COLO668 (cell line): ENCODE measurements around the gene EPHA6.
"Not testable (repeated sequence)": the region's sequence is repeated elsewhere in the genome, so short reads cannot be mapped to it uniquely, and the experiment has no call there.

Experiments
- DNase-seq: peaks from one replicate; lab custom pipeline; 2025; ENCODE audit not compliant: unreplicated experiment; lab: John Stamatoyannopoulos, UW

The EPHA6 gene

GRCh38 chr3:97575742-97576141, 761.3 kb downstream of the EPHA6 start:
- DNase-seq, result no peak

GRCh38 chr3:97576221-97576620, 761.8 kb downstream of the EPHA6 start:
- DNase-seq, result no peak

- peak; percentile 53 for DNase-seq
These were observed 765.0 kb downstream of the EPHA6 start for GRCh38 chr3:97579365-97579764.

- DNase-seq, result no peak
These were observed 796.2 kb downstream of the EPHA6 start for GRCh38 chr3:97610626-97611025.

GRCh38 chr3:97612632-97613031, 798.2 kb downstream of the EPHA6 start:
- DNase-seq, result peak; percentile 11

GRCh38 chr3:97613139-97613538, 798.7 kb downstream of the EPHA6 start:
- DNase-seq, result peak; percentile 0

GRCh38 chr3:97620514-97620913, 806.1 kb downstream of the EPHA6 start:
- DNase-seq, result not testable (repeated sequence)

- DNase-seq, result no peak
These were observed 822.1 kb downstream of the EPHA6 start for GRCh38 chr3:97636465-97636864.

- no peak for DNase-seq
These were observed 832.5 kb downstream of the EPHA6 start for GRCh38 chr3:97646932-97647331.

- DNase-seq, result no peak
These were observed 833.1 kb downstream of the EPHA6 start for GRCh38 chr3:97647441-97647982.

GRCh38 chr3:97655971-97656370, 841.6 kb downstream of the EPHA6 start:
- DNase-seq, result no peak

- DNase-seq, result no peak
These were observed 842.2 kb downstream of the EPHA6 start for GRCh38 chr3:97656638-97657037.

GRCh38 chr3:97658668-97659285, 844.4 kb downstream of the EPHA6 start:
- DNase-seq, result no peak

- DNase-seq, result no peak
These were observed 847.9 kb downstream of the EPHA6 start for GRCh38 chr3:97662264-97662663.

GRCh38 chr3:97662762-97663161, 848.4 kb downstream of the EPHA6 start:
- no peak for DNase-seq

GRCh38 chr3:97665896-97666295, 851.5 kb downstream of the EPHA6 start:
- no peak for DNase-seq

- no peak for DNase-seq
These were observed 856.6 kb downstream of the EPHA6 start for GRCh38 chr3:97670952-97671351.

GRCh38 chr3:97673357-97673997, 859.1 kb downstream of the EPHA6 start:
- DNase-seq, result no peak

GRCh38 chr3:97674461-97674860, 860.1 kb downstream of the EPHA6 start:
- DNase-seq, result no peak

GRCh38 chr3:97680210-97680609, 865.8 kb downstream of the EPHA6 start:
- DNase-seq, result no peak

GRCh38 chr3:97680696-97681095, 866.3 kb downstream of the EPHA6 start:
- DNase-seq, result no peak

- DNase-seq, result no peak
These were observed 870.1 kb downstream of the EPHA6 start for GRCh38 chr3:97684490-97684889.

- DNase-seq, result no peak
These were observed 871.9 kb downstream of the EPHA6 start for GRCh38 chr3:97686258-97686657.
